PFSK-1 (cell line): Measurements from ENCODE around the gene ZGPAT.

Experiments used
- POLR2AphosphoS5 ChIP-seq: IDR thresholded peaks from 2 replicates; pipeline ENCODE4 v1.6.1; 2012; ENCODE audit warnings: low read depth, mild to moderate bottlenecking, control low read depth, low read length, moderate library complexity
- SIN3A ChIP-seq: IDR thresholded peaks from 2 replicates; pipeline ENCODE4 v1.6.1; 2012; ENCODE audit warnings: mild to moderate bottlenecking, low read length, moderate library complexity, borderline replicate concordance; ENCODE audit not compliant: insufficient read depth
- TF ChIP-seq, protein P1 (sequence below), 2 experiments: IDR thresholded peaks; 2 replicates each; pipeline versions ENCODE4 v1.6.1 to v1.8.0; 2011 to 2012; ENCODE audit warnings: low read depth in 2 of 2, low read length in 2 of 2, control low read depth in 1 of 2, inconsistent platforms in 1 of 2, mild to moderate bottlenecking in 1 of 2, moderate library complexity in 1 of 2; ENCODE audit not compliant: insufficient read depth in 1 of 2

- TF ChIP-seq, protein P1, sequence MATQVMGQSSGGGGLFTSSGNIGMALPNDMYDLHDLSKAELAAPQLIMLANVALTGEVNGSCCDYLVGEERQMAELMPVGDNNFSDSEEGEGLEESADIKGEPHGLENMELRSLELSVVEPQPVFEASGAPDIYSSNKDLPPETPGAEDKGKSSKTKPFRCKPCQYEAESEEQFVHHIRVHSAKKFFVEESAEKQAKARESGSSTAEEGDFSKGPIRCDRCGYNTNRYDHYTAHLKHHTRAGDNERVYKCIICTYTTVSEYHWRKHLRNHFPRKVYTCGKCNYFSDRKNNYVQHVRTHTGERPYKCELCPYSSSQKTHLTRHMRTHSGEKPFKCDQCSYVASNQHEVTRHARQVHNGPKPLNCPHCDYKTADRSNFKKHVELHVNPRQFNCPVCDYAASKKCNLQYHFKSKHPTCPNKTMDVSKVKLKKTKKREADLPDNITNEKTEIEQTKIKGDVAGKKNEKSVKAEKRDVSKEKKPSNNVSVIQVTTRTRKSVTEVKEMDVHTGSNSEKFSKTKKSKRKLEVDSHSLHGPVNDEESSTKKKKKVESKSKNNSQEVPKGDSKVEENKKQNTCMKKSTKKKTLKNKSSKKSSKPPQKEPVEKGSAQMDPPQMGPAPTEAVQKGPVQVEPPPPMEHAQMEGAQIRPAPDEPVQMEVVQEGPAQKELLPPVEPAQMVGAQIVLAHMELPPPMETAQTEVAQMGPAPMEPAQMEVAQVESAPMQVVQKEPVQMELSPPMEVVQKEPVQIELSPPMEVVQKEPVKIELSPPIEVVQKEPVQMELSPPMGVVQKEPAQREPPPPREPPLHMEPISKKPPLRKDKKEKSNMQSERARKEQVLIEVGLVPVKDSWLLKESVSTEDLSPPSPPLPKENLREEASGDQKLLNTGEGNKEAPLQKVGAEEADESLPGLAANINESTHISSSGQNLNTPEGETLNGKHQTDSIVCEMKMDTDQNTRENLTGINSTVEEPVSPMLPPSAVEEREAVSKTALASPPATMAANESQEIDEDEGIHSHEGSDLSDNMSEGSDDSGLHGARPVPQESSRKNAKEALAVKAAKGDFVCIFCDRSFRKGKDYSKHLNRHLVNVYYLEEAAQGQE (IDR thresholded peaks at IDR 0.05; ENCODE audit: insufficient read depth in 1 of 2, low read depth in 2 of 2, low read length in 2 of 2) = no peak
- TF ChIP-seq SIN3A = no peak
- no peak; the same call in 1 of the 2 replicates for TF ChIP-seq POLR2AphosphoS5
These were observed 11.0 kb upstream of the ZGPAT start, which contains the start of gene TNFRSF6B for GRCh38 chr20:63696628-63697356.
